A549 (cell line): Measurements from ENCODE around the gene ANKRD6. TPM values are rescaled to one million over a fixed set of nuclear protein-coding genes. Genes with fewer than 3 reads are reported as not detected.

ENCODE experiments used
- ATAC-seq, 2 experiments: fragments of 200-7000 bp in 1 of 2; fragments of >200 bp in 1 of 2; cut with Nextera tagmentation in 1 of 2; cut with Tn5 transposase in 1 of 2; 3 replicates each; pipeline versions ENCODE4 v1.8.0 to v1.9.1; 2018 to 2020; ENCODE audit warnings: mild to moderate bottlenecking in 1 of 2, moderate library complexity in 1 of 2
- CTCF ChIA-PET: fragments of 300-600 bp; sonication (Branson Sonifier 250); formaldehyde crosslinking; extraction: SDS; loops from one replicate; lab custom pipeline; 2021; ENCODE audit warnings: antibody characterized with exemption, inconsistent platforms; lab: Yijun Ruan, JAX
- POLR2A ChIA-PET: fragments of 350-600 bp; formaldehyde crosslinking; extraction: SDS; loops from one replicate; lab custom pipeline; 2021; ENCODE audit warnings: antibody characterized with exemption, inconsistent platforms; lab: Yijun Ruan, JAX
- DNase-seq, 2 experiments: peaks; one replicate each; pipeline versions ENCODE4 v3.0.0 to v3.0.0-alpha.2; 2011 to 2016; ENCODE audit warnings: low read depth in 1 of 2, low spot score in 1 of 2
- FAIRE-seq: peaks from 2 replicates; lab custom pipeline; 2011; peaks lifted over from hg19 to GRCh38; lab: Jason Lieb, UNC
- H3K27ac ChIP-seq, 2 experiments: fragments of >200 bp; sonication (Bioruptor Twin); formaldehyde crosslinking; 3 replicates each; pipeline ENCODE4 v1.5.1; 2016 to 2017
- H3K4me1 ChIP-seq: fragments of >200 bp; sonication (Bioruptor Twin); formaldehyde crosslinking; 3 replicates; pipeline ENCODE4 v1.6.1; 2016
- H3K4me2 ChIP-seq: fragments of >200 bp; sonication (Bioruptor Twin); formaldehyde crosslinking; 3 replicates; pipeline ENCODE4 v1.6.1; 2016
- H3K4me3 ChIP-seq: fragments of >200 bp; sonication (Bioruptor Twin); formaldehyde crosslinking; 3 replicates; pipeline ENCODE4 v1.5.1; 2016
- H3K9me3 ChIP-seq: fragments of >200 bp; sonication (Bioruptor Twin); formaldehyde crosslinking; 3 replicates; pipeline ENCODE4 v1.6.1; 2016
- BHLHE40 ChIP-seq: IDR thresholded peaks from 2 replicates; pipeline ENCODE4 v1.6.1; 2012; ENCODE audit warnings: low read depth, low read length, inconsistent platforms
- CBX2 ChIP-seq: fragments of 200-600 bp; sonication (generic); IDR thresholded peaks from 2 replicates; pipeline ENCODE4 v1.6.1; 2016; ENCODE audit warnings: low read depth, mild to moderate bottlenecking, borderline replicate concordance
- CEBPB ChIP-seq, 2 experiments: fragments of >200 bp in 1 of 2; sonication (Bioruptor Twin) in 1 of 2; formaldehyde crosslinking in 1 of 2; IDR thresholded peaks; 2 replicates each; pipeline ENCODE4 v1.6.1; 2012 to 2016
- CHD2 ChIP-seq: fragments of 150-350 bp; IDR thresholded peaks from 2 replicates; pipeline ENCODE4 v1.6.1; 2014; ENCODE audit warnings: low read length; ENCODE audit not compliant: partially characterized antibody
- E2F6 ChIP-seq: IDR thresholded peaks from 2 replicates; pipeline ENCODE4 v1.6.1; 2012; ENCODE audit warnings: low read depth, borderline replicate concordance
- EHMT2 ChIP-seq: fragments of 200-600 bp; sonication (generic); IDR thresholded peaks from 2 replicates; pipeline ENCODE4 v1.6.1; 2016; ENCODE audit warnings: antibody characterized with exemption, low read depth, mild to moderate bottlenecking, moderate library complexity
- EP300 ChIP-seq, 2 experiments: fragments of >200 bp; sonication (Bioruptor Twin); formaldehyde crosslinking; IDR thresholded peaks; 2 replicates in 1 of 2; 3 replicates in 1 of 2; pipeline ENCODE4 v1.6.1; 2016 to 2017
- FOSL2 ChIP-seq, 2 experiments: fragments of 450-650 bp in 1 of 2; fragments of >200 bp in 1 of 2; sonication (Bioruptor Twin) in 1 of 2; formaldehyde crosslinking; IDR thresholded peaks; 2 replicates each; pipeline versions ENCODE4 v1.5.0 to v1.6.1; 2016 to 2020; ENCODE audit warnings: mild to moderate bottlenecking in 1 of 2, moderate library complexity in 1 of 2
- GATA3 ChIP-seq: IDR thresholded peaks from 2 replicates; pipeline ENCODE4 v1.6.1; 2012; ENCODE audit warnings: borderline replicate concordance
- HOXA7 ChIP-seq: fragments of 250-450 bp; sonication (Bioruptor Pico); IDR thresholded peaks from 2 replicates; pipeline ENCODE4 v1.5.0; 2020; ENCODE audit warnings: mild to moderate bottlenecking, moderate library complexity
- HOXB13 ChIP-seq: fragments of 250-450 bp; sonication (Bioruptor Pico); IDR thresholded peaks from 2 replicates; pipeline ENCODE4 v1.5.0; 2020; ENCODE audit warnings: low read depth, mild to moderate bottlenecking, moderate library complexity
- HOXB5 ChIP-seq: fragments of 250-450 bp; sonication (Bioruptor Pico); IDR thresholded peaks from 2 replicates; pipeline ENCODE4 v1.5.0; 2020; ENCODE audit warnings: mild to moderate bottlenecking, moderate library complexity
- KDM1A ChIP-seq: fragments of 200-600 bp; sonication (generic); IDR thresholded peaks from 2 replicates; pipeline ENCODE4 v1.6.1; 2016; ENCODE audit warnings: low read depth, mild to moderate bottlenecking
- KDM5A ChIP-seq: fragments of 200-600 bp; sonication (generic); IDR thresholded peaks from 2 replicates; pipeline ENCODE4 v1.6.1; 2016; ENCODE audit warnings: antibody characterized with exemption, mild to moderate bottlenecking
- MAFK ChIP-seq: fragments of 450-650 bp; IDR thresholded peaks from 2 replicates; pipeline ENCODE4 v1.6.1; 2014; ENCODE audit not compliant: partially characterized antibody
- MAX ChIP-seq: IDR thresholded peaks from 2 replicates; pipeline ENCODE4 v1.6.1; 2012
- MAZ ChIP-seq: fragments of 150-350 bp; IDR thresholded peaks from 2 replicates; pipeline ENCODE4 v1.6.1; 2014; ENCODE audit warnings: antibody characterized with exemption, low read depth, low read length, borderline replicate concordance
- NFE2L2 ChIP-seq: fragments of 150-350 bp; conservative IDR thresholded peaks from 2 replicates; pipeline ENCODE4 v1.6.1; 2014; ENCODE audit warnings: low read length
- NR3C1 ChIP-seq: fragments of >200 bp; sonication (Bioruptor Twin); formaldehyde crosslinking; IDR thresholded peaks from 3 replicates; pipeline ENCODE4 v1.6.1; 2017
- POLR2A ChIP-seq: IDR thresholded peaks from 2 replicates; pipeline ENCODE4 v1.6.1; 2012; ENCODE audit warnings: mild to moderate bottlenecking, low read length
- RAD21 ChIP-seq, 2 experiments: fragments of >200 bp in 1 of 2; sonication (Bioruptor Twin) in 1 of 2; formaldehyde crosslinking in 1 of 2; IDR thresholded peaks in 1 of 2; conservative IDR thresholded peaks in 1 of 2; 2 replicates in 1 of 2; 3 replicates in 1 of 2; pipeline ENCODE4 v1.6.1; 2012 to 2018; ENCODE audit warnings: inconsistent platforms in 1 of 2
- RARB ChIP-seq: fragments of 250-450 bp; sonication (Bioruptor Pico); IDR thresholded peaks from 2 replicates; pipeline ENCODE4 v1.8.0; 2021; ENCODE audit warnings: mild to moderate bottlenecking, moderate library complexity
- REST ChIP-seq: fragments of 200-600 bp; sonication (generic); IDR thresholded peaks from 2 replicates; pipeline ENCODE4 v1.6.1; 2016; ENCODE audit warnings: antibody characterized with exemption, mild to moderate bottlenecking, moderate library complexity
- RNF2 ChIP-seq: fragments of 200-600 bp; sonication (generic); IDR thresholded peaks from 2 replicates; pipeline ENCODE4 v1.6.1; 2016; ENCODE audit warnings: low read depth, mild to moderate bottlenecking, antibody characterized with exemption, moderate library complexity, borderline replicate concordance
- SREBF2 ChIP-seq: fragments of 450-650 bp; IDR thresholded peaks from 2 replicates; pipeline ENCODE4 v1.6.1; 2014; ENCODE audit warnings: mild to moderate bottlenecking, moderate library complexity
- TFCP2L1 ChIP-seq: fragments of 250-450 bp; sonication (Bioruptor Pico); IDR thresholded peaks from 2 replicates; pipeline ENCODE4 v1.5.0; 2021; ENCODE audit warnings: mild to moderate bottlenecking
- ZSCAN20 ChIP-seq: fragments of 250-450 bp; sonication (Bioruptor Pico); IDR thresholded peaks from 2 replicates; pipeline ENCODE4 v1.8.0; 2022; ENCODE audit warnings: mild to moderate bottlenecking, moderate library complexity
- WGBS: methylation state at CpG from one replicate; pipeline ENCODE4 v1.1.6; 2017; ENCODE audit errors: missing lambda C conversion rate; 5-methylcytosine and 5-hydroxymethylcytosine counted together
- polyA plus RNA-seq, 4 experiments: library from polyadenylated mRNA; depleted of rRNA in 3 of 4; stranded (reverse); fragments of >200 nt; fragmentation: RNase III in 1 of 4; extraction: RNeasy Plus Mini Kit Qiagen cat#74134 plus additional on column Dnase treatment in 1 of 4; gene quantifications; 2 replicates in 3 of 4; 3 replicates in 1 of 4; pipeline ENCODE4 v1.2.3, GENCODE V29; 2011 to 2017
- TF ChIP-seq, protein P1 (sequence below): fragments of 250-450 bp; sonication (Bioruptor Pico); IDR thresholded peaks from 2 replicates; pipeline ENCODE4 v1.5.0; 2020; ENCODE audit warnings: low read depth, mild to moderate bottlenecking, moderate library complexity

The ANKRD6 gene
- polyA plus RNA-seq, 2 of the 4 experiments (the other 2 are of a cell fraction), result 2.2 to 3.6 TPM

DNA sequence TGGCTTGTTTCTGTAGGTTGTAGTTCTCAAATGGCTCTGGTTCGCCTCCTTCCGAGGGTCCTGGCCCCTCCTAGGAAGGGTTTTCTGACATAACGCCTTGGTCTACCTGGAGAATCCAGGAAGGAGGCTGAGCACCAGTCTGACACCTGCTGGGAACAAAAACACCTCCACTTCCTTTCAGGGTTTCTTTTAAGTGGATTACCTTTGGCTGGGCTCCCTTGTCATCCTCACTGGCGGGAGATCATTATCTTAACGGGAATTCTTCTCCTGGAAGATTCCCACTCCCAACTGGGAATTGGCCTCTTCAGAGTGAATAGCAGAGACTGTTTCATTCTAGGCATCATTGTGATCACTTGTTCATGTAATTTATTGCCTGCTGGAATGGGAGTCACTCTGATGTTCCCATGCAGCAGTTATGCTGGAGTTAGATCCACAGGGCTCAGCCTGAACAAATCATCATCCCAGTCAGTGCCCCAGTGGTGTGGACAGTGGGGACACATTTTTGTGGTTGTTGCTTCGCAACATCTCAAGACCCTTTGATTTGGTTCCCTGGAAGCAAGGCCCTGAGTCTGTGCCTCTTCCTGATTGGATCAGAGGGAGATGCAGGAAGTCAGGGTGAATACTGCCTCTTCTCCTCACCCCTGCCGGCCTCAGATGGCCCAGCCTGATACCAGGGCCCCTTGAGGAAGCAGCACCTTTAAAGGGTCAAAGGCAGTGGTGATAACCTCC is 156.5 kb downstream of the ANKRD6 start (continued):
- no peak for TF ChIP-seq ZSCAN20
- no peak for TF ChIP-seq TFCP2L1 (CRISPR knock-in tag)
- no peak for TF ChIP-seq E2F6
- no peak for TF ChIP-seq POLR2A
- TF ChIP-seq GATA3, result no peak

DNA sequence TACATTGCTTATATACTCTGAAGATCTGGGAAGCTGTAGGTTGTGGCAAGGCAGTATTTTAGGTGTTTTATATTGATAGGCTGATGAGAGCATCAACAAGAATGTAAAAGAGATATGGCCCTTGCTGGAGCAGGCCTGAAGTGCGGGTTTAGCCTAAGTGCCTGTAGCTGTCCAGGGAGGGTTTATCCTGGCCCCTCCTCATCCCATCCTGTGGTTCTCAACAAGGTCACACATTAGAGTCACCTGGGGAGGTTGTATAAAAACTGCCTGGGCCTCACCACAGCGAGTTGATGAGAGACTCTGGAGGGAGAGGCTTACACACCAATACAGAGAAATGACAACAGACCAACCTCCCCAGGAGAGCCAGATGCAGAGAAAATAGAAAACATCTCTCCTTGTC is 157.2 kb downstream of the ANKRD6 start:
- no peak for FAIRE-seq
- POLR2A ChIA-PET, result no interaction called here
- no peak for DNase-seq
- TF ChIP-seq HOXB5 (CRISPR knock-in tag) (no peak), CHD2 (no peak)
- no peaks in the 10 kb centered on the region for H3K9me3 ChIP-seq
- no peak overlapping the region for H3K4me3 ChIP-seq
- ATAC-seq, result no peak
- no peaks in the 10 kb centered on the region for H3K4me1 ChIP-seq
- H3K4me2 ChIP-seq, result no peak overlapping the region
- CTCF ChIA-PET, result no interaction called here
- H3K27ac ChIP-seq, result no peak overlapping the region
- 35% methylated on average over 2 of the region's 2 CpGs for WGBS

DNA sequence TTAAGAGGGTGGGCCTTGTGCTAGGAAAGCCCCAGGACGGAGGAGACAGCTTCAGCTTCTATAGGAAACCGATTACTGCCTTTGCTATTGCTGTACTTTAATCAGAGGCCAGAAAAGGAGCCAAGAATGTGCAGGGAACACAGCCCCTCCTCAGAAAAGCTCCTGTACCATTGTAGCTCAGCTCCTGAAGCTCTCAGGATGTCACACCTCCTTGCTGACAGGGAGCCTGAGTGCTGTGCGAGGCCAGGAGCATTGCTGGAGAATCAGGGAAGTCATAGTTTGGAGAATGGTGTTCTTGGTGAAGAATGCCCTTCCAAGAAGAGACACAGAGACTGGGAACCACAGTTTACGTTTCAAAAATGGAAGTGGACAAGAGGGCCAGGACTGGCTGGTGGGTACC is 158.8 kb downstream of the ANKRD6 start:
- 64% methylated on average over 4 of the region's 4 CpGs for WGBS
- no peak overlapping the region for H3K4me3 ChIP-seq
- TF ChIP-seq NFE2L2 (no peak), EHMT2 (no peak), HOXB5 (CRISPR knock-in tag) (no peak), FOSL2 (IDR thresholded peaks at IDR 0.05) (no peak), FOSL2 (CRISPR knock-in tag; IDR thresholded peaks at IDR 0.05) (no peak), EP300 (IDR thresholded peaks at IDR 0.05) (no peak), CBX2 (no peak), KDM1A (no peak), CEBPB (IDR thresholded peaks at IDR 0.05) (no peak), BHLHE40 (no peak), RAD21 (conservative IDR thresholded peaks at IDR 0.05 in 1 of 2, IDR thresholded peaks at IDR 0.05 in 1 of 2) (no peak), KDM5A (no peak), RNF2 (no peak), NR3C1 (no peak), HOXB13 (CRISPR knock-in tag) (no peak)
- TF ChIP-seq, protein P1, sequence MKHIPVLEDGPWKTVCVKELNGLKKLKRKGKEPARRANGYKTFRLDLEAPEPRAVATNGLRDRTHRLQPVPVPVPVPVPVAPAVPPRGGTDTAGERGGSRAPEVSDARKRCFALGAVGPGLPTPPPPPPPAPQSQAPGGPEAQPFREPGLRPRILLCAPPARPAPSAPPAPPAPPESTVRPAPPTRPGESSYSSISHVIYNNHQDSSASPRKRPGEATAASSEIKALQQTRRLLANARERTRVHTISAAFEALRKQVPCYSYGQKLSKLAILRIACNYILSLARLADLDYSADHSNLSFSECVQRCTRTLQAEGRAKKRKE (CRISPR knock-in tag), result no peak
- no peaks in the 10 kb centered on the region for H3K9me3 ChIP-seq
- H3K27ac ChIP-seq, result no peak overlapping the region
- CTCF ChIA-PET, result no interaction called here
- no peak for ATAC-seq
- no peak overlapping the region for H3K4me2 ChIP-seq
- H3K4me1 ChIP-seq, result no peaks in the 10 kb centered on the region
- FAIRE-seq, result no peak
- DNase-seq, result no peak
- POLR2A ChIA-PET, result no interaction called here

DNA sequence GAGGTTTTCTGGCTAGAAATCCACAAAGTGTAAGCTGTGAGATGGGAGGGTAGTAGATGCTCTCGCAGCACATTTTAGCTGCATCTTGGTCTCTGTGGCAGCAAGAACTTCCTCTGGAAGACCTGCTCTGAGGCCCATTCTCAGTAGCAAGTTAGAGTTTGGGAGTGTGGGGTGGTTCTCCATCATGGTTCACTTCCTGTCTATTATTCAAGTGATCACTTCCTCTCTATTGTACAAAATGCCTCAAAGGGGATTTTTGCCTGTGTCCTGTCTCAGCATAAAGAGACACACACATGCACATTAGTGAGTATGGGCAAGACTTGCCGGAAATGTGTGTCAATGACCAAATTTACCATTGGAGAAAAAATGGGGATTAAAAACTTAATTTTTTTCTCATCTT is 163.1 kb downstream of the ANKRD6 start:
- H3K9me3 ChIP-seq, result no peaks in the 10 kb centered on the region
- no peak for DNase-seq
- no peak for ATAC-seq
- no peak overlapping the region for H3K4me3 ChIP-seq
- H3K27ac ChIP-seq, result no peak overlapping the region
- no peak for FAIRE-seq
- H3K4me1 ChIP-seq, result no peaks in the 10 kb centered on the region
- no peak overlapping the region for H3K4me2 ChIP-seq
- POLR2A ChIA-PET, result no interaction called here
- WGBS, result 90% methylated on average over 2 of the region's 2 CpGs
- CTCF ChIA-PET, result interaction anchor here (1.3 kb wide), 1 partner anchor 159 kb away, joined by 3 read pairs; no protein-coding TSS in a partner anchor
- TF ChIP-seq RARB (CRISPR knock-in tag) (no peak), MAFK (no peak), MAZ (no peak), SREBF2 (no peak), HOXB13 (CRISPR knock-in tag) (no peak), CHD2 (no peak), REST (no peak), HOXA7 (CRISPR knock-in tag) (no peak), BHLHE40 (no peak), MAX (no peak)
